Measurements from ENCODE around the gene COTL1.

Gene COTL1

GRCh38 chr16:84617791-84618580 lies at the start of gene COTL1:
TSS of gene COTL1 (minus strand) at chr16:84618078. CDS start at chr16:84617914, 164 bp downstream.
- peak; percentile 95 for DNase-seq

GRCh38 chr16:84665843-84666242 lies 48.0 kb upstream of the COTL1 start:
- no peak for DNase-seq

GRCh38 chr16:84665359-84665758 lies 47.5 kb upstream of the COTL1 start:
- no peak for DNase-seq

- no peak for DNase-seq
Observed at GRCh38 chr16:84663433-84664101, 45.7 kb upstream of the COTL1 start.

- no peak for DNase-seq
Observed at GRCh38 chr16:84662471-84662870, 44.6 kb upstream of the COTL1 start.

GRCh38 chr16:84661418-84662060 lies 43.7 kb upstream of the COTL1 start:
- no peak for DNase-seq

- no peak for DNase-seq
Observed at GRCh38 chr16:84660973-84661372, 43.1 kb upstream of the COTL1 start.

- DNase-seq = no peak
Observed at GRCh38 chr16:84659656-84660300, 41.9 kb upstream of the COTL1 start.

GRCh38 chr16:84658690-84659089 lies 40.8 kb upstream of the COTL1 start:
- DNase-seq = no peak

GRCh38 chr16:84657229-84657837 lies 39.5 kb upstream of the COTL1 start:
- DNase-seq = no peak

- DNase-seq = no peak
Observed at GRCh38 chr16:84656649-84657048, 38.8 kb upstream of the COTL1 start.

- DNase-seq = no peak
Observed at GRCh38 chr16:84654998-84655397, 37.1 kb upstream of the COTL1 start.

- DNase-seq = no peak
Observed at GRCh38 chr16:84654238-84654637, 36.4 kb upstream of the COTL1 start.

- peak; percentile 70 for DNase-seq
Observed at GRCh38 chr16:84652566-84652965, 34.7 kb upstream of the COTL1 start.

GRCh38 chr16:84650062-84650991 lies 32.4 kb upstream of the COTL1 start:
- DNase-seq = no peak

GRCh38 chr16:84649511-84649861 lies 31.6 kb upstream of the COTL1 start:
- DNase-seq = no peak

GRCh38 chr16:84648595-84649510 lies 31.0 kb upstream of the COTL1 start:
- DNase-seq = no peak

GRCh38 chr16:84647828-84648594 lies 30.1 kb upstream of the COTL1 start, which contains the start of gene KLHL36:
TSS of gene KLHL36 (plus strand) at chr16:84648511. CDS start at chr16:84650868, 2,357 bp downstream.
- DNase-seq = peak; percentile 9

GRCh38 chr16:84643674-84644073 lies 25.8 kb upstream of the COTL1 start:
- peak; percentile 51 for DNase-seq

- DNase-seq = peak; percentile 79
Observed at GRCh38 chr16:84643180-84643583, 25.3 kb upstream of the COTL1 start.
